ENCODE results near the gene EIF2B1. TPM values are rescaled to one million over a fixed set of nuclear protein-coding genes. Genes with fewer than 3 reads are reported as not detected.
A peak's percentile ranks its signal among the peaks of the same experiment; 100 is the strongest.
"Not testable (repeated sequence)": the region's sequence is repeated elsewhere in the genome, so short reads cannot be mapped to it uniquely, and the experiment has no call there.

Gene EIF2B1
- total RNA-seq, 1 donor from 2014 or later: 98.2 TPM

- DNase-seq (ENCODE audit: low read depth): no peak
These were observed 12.4 kb downstream of the EIF2B1 start for GRCh38 chr12:123621101-123621500.

DNA sequence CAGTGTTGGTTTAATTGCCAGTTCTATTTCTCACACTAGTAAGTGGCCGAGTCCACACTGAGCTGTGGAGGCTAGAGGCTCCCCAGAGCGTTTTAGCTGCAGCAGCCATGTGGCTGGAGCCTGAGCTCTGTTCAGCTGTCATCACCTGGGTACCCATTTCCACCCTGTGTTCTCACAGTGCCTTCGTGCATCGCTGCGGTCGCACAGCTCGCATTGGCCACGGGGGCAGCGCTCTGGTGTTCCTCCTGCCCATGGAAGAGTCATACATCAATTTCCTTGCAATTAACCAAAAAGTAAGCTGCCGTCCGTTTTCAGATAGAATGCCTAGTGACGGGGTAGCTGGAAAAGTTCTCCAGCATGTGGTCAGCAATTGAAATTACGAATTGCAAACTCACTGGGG, 15.9 kb downstream of the EIF2B1 start:
- no peak for DNase-seq (ENCODE audit: low read depth)

- DNase-seq (ENCODE audit: low read depth): no peak
These were observed 16.3 kb downstream of the EIF2B1 start for GRCh38 chr12:123617144-123617543.

GRCh38 chr12:123614531-123614930, 19.0 kb downstream of the EIF2B1 start:
- peak; percentile 84 for DNase-seq (ENCODE audit: low read depth)

GRCh38 chr12:123614110-123614509, 19.4 kb downstream of the EIF2B1 start:
- DNase-seq (ENCODE audit: low read depth): no peak

DNA sequence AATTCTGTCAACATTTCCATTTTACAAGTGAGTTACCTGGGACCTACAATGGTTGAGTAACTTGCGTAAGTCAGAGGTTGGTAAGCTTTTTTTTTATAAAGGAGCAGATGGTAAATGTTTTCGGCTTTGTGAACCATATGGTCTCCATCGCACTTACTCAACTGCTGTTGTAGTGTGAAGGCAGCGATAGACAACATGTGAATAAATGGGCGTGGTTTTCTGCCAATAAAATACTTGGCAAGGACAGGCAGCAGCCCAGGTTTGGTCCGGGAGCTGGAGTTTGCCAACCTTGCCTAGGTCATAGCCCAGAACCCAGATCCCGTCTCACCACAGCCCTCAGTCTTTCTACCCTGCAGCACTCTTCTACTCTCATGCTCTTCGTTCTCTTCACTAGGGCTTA, 25.3 kb downstream of the EIF2B1 start:
- DNase-seq (ENCODE audit: low read depth): no peak

DNA sequence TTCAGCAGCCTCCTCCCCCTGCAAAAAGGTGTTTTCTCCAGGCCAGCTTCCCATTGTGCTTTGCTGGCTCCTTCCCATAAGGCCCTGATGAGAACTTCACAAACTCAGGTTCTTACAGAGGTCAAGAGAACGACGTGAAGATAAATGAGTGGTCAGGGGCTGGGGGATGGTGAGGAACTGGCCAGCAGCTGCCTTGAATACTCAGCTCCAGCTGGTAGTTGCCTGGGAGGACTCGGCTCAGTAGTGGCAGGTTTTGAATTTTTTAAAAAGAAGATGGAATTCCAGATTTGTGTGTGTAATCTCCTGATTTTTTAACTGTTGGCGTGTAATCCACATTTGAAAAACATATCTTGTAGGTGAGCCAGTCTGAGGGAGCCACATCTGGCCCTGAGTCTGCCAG, 25.7 kb downstream of the EIF2B1 start:
- no peak for DNase-seq (ENCODE audit: low read depth)

DNA sequence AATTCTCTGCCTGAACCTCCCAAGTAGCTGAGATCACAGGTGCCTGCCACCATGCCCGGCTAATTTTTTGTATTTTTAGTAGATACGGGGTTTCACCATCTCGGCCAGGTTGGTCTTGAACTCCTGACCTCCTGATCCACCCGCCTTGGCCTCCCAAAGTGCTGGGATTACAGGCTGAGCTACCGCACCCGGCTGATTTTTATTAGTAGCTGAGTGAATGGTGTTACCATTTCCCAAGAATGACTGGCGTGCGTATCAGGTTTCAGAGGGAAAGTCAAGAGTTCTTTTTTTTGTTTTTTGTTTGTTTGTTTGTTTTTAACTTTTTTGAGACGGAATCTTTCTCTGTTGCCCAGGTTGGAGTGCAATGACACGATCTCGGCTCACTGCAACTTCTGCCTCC, 30.0 kb downstream of the EIF2B1 start:
- not testable (repeated sequence) for DNase-seq (ENCODE audit: low read depth)

GRCh38 chr12:123602651-123603195, 30.8 kb downstream of the EIF2B1 start:
- no peak for DNase-seq (ENCODE audit: low read depth)

DNA sequence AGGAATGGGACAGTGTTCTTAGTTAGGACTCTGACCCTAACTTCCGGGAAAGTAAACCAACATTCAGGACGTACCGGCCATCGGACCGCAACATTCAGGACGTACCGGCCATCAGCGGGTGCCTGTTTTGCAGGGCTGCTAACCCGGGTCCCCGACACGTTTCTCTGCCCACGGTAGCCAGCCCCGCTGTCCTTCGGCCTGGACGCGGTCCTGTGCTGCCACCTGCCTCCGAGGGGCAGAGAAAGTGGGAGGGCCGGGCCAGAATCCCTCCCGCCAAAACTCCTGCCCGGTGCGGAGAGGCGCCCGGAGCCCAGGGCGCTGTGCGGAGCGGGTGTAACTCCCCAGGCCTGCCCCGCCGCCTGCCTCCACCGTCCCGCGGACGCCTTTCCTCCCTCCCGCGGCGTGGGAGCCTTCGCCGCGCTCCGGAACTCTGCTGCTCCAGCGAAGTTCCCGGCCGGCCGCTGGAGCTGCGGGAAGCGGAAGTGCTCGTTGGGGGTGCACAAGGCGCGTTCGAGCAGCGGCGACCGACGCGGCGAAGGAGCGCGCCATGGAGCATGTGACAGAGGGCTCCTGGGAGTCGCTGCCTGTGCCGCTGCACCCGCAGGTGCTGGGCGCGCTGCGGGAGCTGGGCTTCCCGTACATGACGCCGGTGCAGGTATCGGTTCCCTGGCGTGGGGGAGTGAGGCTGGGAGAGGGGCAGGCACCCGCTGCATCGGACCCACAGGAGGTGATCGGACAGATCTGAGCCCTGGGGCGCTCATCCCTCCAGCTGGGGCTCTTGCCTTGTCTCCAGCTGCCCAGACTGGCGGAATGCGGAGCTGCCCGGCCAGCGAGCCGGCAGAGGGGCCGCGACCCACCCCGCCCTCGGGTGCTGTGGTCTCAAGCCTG, 31.6 kb downstream of the EIF2B1 start, which contains the start of gene DDX55:
TSS of gene DDX55 (plus strand) at position 498 of the 888 bp plus-strand sequence. CDS start at position 548, 50 bp downstream.
- peak; percentile 87 for DNase-seq (ENCODE audit: low read depth)

- no peak for DNase-seq (ENCODE audit: low read depth)
These were observed 33.8 kb downstream of the EIF2B1 start for GRCh38 chr12:123599721-123600120.

GRCh38 chr12:123599310-123599709, 34.2 kb downstream of the EIF2B1 start:
- no peak for DNase-seq (ENCODE audit: low read depth)

DNA sequence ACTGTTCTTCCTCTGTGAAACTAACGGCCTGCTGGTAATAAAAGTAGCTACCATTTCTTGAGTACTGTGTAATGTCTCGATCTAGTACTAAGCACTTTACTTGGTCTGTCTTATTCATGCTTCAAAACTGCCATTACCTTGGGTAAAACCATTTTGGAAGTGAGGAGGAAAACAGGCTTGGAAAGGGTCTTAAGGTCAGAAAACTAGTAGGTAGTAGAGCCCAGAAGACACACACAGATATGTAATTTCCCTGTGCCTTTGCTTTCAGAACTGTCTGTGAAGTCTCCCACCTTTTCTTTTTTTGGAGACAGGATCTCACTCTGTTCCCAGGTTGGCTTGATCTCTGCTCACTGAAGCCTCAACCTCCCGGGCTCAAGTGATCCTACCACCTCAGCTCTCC, 35.0 kb downstream of the EIF2B1 start:
- DNase-seq (ENCODE audit: low read depth): no peak

DNA sequence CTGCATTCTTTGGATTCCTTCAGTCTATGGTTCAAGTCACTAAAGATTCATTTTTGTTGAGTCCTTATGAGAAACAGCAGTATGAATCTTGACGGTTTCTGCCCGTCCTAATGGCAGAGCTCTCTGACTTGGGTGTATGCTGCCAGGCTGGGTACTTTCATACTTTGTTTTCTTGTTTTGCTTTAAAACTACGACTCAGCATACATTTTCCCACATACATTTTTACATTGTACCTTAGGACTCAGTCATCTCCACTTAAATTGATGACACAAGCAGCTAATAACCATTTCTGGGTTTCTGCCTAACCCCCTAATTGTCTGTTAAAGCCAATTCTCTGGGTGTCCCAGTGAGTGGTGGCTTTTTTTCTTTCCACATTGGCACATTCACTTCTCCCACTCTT, 36.4 kb downstream of the EIF2B1 start:
- DNase-seq (ENCODE audit: low read depth): no peak

GRCh38 chr12:123595729-123596128, 37.8 kb downstream of the EIF2B1 start:
- no peak for DNase-seq (ENCODE audit: low read depth)

DNA sequence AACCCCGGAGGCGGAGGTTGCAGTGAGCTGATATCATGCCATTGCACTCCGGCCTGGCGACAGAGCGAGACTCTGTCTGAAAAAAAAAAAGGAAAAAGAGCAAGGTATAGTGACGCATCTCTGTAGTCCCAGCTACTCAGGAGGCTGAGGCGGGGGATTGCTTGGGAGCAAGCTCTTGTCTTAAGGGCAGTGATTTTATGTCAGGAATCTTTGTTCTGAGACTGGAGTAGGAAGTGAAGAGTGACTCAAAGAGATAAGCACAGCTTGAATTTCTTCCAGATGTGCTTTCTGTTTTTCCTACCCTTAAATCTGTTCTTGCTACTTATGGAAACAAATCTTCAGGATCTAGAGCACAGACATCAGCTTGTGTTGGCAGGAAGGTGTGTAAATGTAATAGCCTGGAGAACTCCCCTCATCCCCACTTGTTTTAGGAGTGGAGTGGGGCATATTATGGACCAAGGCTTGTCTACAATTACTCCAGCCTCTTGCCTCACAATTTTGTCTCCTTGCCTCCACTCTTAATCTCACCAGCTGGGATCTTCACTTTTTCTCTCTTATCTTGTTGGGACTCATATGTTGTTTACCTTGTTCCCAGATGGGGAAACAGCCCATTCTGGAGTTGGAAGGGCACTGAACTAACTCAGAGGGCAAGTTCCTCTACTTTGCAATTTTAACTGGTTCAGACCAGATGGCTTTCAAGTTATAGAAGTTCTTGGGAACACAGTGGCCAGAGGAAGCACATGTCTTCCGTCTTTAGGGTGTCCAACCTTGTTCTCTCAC, 41.6 kb downstream of the EIF2B1 start:
- no peak for DNase-seq (ENCODE audit: low read depth)

GRCh38 chr12:123580772-123581171, 52.7 kb downstream of the EIF2B1 start:
- no peak for DNase-seq (ENCODE audit: low read depth)

- DNase-seq (ENCODE audit: low read depth): not testable (repeated sequence)
These were observed 54.7 kb downstream of the EIF2B1 start for GRCh38 chr12:123578829-123579228.

- no peak for DNase-seq (ENCODE audit: low read depth)
These were observed 55.2 kb downstream of the EIF2B1 start for GRCh38 chr12:123578243-123578642.

DNA sequence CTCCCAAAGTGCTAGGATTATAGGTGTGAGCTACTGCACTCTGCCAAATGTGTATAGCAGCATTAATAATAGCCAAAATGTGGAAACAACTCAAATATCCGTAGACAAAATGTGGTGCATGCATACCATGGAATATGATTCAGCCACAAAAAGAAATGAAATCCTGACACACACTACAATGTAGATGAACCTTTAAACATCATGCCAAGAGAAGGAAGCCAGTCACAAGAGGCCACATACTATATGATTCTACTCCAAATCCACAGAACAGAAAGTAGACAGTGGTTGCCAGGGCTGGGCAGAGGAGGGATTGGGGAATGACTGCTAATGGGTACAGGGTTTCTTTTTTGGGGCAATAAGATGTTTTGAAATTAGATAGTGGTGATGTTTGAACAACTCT, 56.9 kb downstream of the EIF2B1 start:
- no peak for DNase-seq (ENCODE audit: low read depth)

- no peak for DNase-seq (ENCODE audit: low read depth)
These were observed 59.6 kb downstream of the EIF2B1 start for GRCh38 chr12:123573870-123574269.

GRCh38 chr12:123572391-123572790, 61.1 kb downstream of the EIF2B1 start:
- no peak for DNase-seq (ENCODE audit: low read depth)

All from myocyte (in vitro differentiated cells).